Caco-2 (cell line): ENCODE measurements around the gene PLCZ1. TPM values are rescaled to one million over a fixed set of nuclear protein-coding genes. Genes with fewer than 3 reads are reported as not detected.

ENCODE experiments used
- BruUV-seq: library from RNA; stranded (reverse); fragments of 400-500 nt; replicated peaks from 2 replicates; lab custom pipeline; 2021; lab: Mats Ljungman, UMichigan
- CTCF ChIA-PET: fragments of 300-600 bp; sonication (Branson Sonifier 250); formaldehyde crosslinking; loops from one replicate; lab custom pipeline; 2022; ENCODE audit warnings: antibody characterized with exemption; lab: Charles Lee
- POLR2A ChIA-PET: fragments of 300-600 bp; sonication (Branson Sonifier 250); formaldehyde crosslinking; loops from one replicate; lab custom pipeline; 2022; ENCODE audit warnings: antibody characterized with exemption; lab: Charles Lee
- DNase-seq, 2 experiments: peaks; one replicate each; pipeline versions ENCODE4 v3.0.0 to v3.0.0-alpha.2; 2020 to 2022
- H3K27me3 ChIP-seq: replicated peaks from 2 replicates; pipeline ENCODE4 v1.6.0; 2011; ENCODE audit warnings: low read length; ENCODE audit not compliant: control insufficient read depth, insufficient read depth
- H3K36me3 ChIP-seq: 2 replicates; pipeline ENCODE4 v1.5.1; 2011; ENCODE audit warnings: low read length; ENCODE audit not compliant: control insufficient read depth, insufficient read depth
- H3K4me1 ChIP-seq: fragments of 250-450 bp; sonication (Bioruptor Pico); 2 replicates; pipeline ENCODE4 v1.5.1; 2020; ENCODE audit warnings: mild to moderate bottlenecking
- H3K4me3 ChIP-seq: 2 replicates; pipeline ENCODE4 v1.5.1; 2011; ENCODE audit warnings: low read depth, mild to moderate bottlenecking, control low read depth, low read length
- H3K9me3 ChIP-seq: fragments of 250-450 bp; sonication (Bioruptor Pico); 2 replicates; pipeline ENCODE4 v1.5.1; 2020; ENCODE audit warnings: mild to moderate bottlenecking, moderate library complexity
- H3K27ac Mint-ChIP-seq: one replicate; pipeline ENCODE4 v1.8.0; 2022; ENCODE audit warnings: mixed read lengths; ENCODE audit not compliant: unreplicated experiment
- H3K27me3 Mint-ChIP-seq: one replicate; pipeline ENCODE4 v1.8.0; 2022; ENCODE audit warnings: mixed read lengths; ENCODE audit not compliant: insufficient read depth, unreplicated experiment
- H3K36me3 Mint-ChIP-seq: one replicate; pipeline ENCODE4 v1.8.0; 2022; ENCODE audit warnings: mild to moderate bottlenecking, mixed read lengths; ENCODE audit not compliant: insufficient read depth, unreplicated experiment
- H3K4me1 Mint-ChIP-seq: one replicate; pipeline ENCODE4 v1.8.0; 2022; ENCODE audit warnings: low read depth, mixed read lengths; ENCODE audit not compliant: unreplicated experiment
- H3K4me3 Mint-ChIP-seq: one replicate; pipeline ENCODE4 v1.8.0; 2022; ENCODE audit warnings: mild to moderate bottlenecking, moderate library complexity, mixed read lengths; ENCODE audit not compliant: unreplicated experiment
- H3K9me3 Mint-ChIP-seq: one replicate; pipeline ENCODE4 v1.8.0; 2022; ENCODE audit warnings: mixed read lengths; ENCODE audit not compliant: unreplicated experiment
- intact Hi-C: fragments of 100-400 bp; cut with micrococcal nuclease; formaldehyde crosslinking; loops from one replicate; pipeline ENCODE4 v1.10.0; 2022; ENCODE audit not compliant: unreplicated experiment
- total RNA-seq: library from RNA; stranded (reverse); gene quantifications from 2 replicates; pipeline ENCODE4 v1.2.3, GENCODE V29; 2022
- TF ChIP-seq, protein P1 (sequence below), 2 experiments: fragments of 200-600 bp in 1 of 2; IDR thresholded peaks; 1 replicate in 1 of 2; 2 replicates in 1 of 2; pipeline versions ENCODE4 v1.5.1 to v1.8.0; 2011 to 2022; ENCODE audit warnings: antibody characterized with exemption in 1 of 2, control low read depth in 1 of 2, inconsistent platforms in 1 of 2, low read depth in 1 of 2, low read length in 1 of 2, mild to moderate bottlenecking in 1 of 2, moderate library complexity in 1 of 2; ENCODE audit not compliant: insufficient read depth in 1 of 2, severe bottlenecking in 1 of 2, unreplicated experiment in 1 of 2

The PLCZ1 gene
- total RNA-seq, 1 experiment from 2014 or later, result not detected

DNA sequence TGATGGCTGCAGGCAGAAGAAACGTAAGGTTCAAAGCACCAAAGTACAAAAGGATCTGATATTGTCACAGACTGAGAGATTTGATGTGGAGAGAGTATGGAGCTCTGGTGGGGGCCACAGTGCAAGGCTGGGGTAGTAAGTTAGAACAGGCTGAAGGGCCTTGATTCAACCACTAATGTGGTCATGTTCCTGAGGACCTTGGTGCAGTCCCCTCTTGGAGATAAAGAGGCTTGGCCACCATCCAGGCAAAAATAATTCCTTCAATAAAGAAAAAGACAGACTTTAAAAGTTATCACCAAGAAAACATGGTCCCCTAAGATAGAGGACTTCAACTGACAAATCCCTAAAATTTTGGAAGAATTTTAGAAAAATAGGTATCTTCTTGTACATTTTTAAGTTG is 17.5 kb upstream of the PLCZ1 start:
- DNase-seq, result no peak
- Histone ChIP-seq H3K4me3 (no peak overlapping the region), H3K4me1 (no peaks in the 10 kb centered on the region), H3K9me3 (no peaks in the 10 kb centered on the region), H3K36me3 (no peaks in the 10 kb centered on the region), H3K27me3 (no peaks in the 10 kb centered on the region)
- POLR2A ChIA-PET, result no interaction called here
- no peak overlapping the region for H3K4me3 Mint-ChIP-seq
- peaks cover 5% of the 10 kb centered on the region for H3K27me3 Mint-ChIP-seq
- no peaks in the 10 kb centered on the region for H3K4me1 Mint-ChIP-seq
- CTCF ChIA-PET, result interaction anchor here (0.7 kb wide), 1 partner anchor 13 kb away, joined by 9 read pairs; no protein-coding TSS in a partner anchor
- no peak overlapping the region for H3K27ac Mint-ChIP-seq
- TF ChIP-seq, protein P1, sequence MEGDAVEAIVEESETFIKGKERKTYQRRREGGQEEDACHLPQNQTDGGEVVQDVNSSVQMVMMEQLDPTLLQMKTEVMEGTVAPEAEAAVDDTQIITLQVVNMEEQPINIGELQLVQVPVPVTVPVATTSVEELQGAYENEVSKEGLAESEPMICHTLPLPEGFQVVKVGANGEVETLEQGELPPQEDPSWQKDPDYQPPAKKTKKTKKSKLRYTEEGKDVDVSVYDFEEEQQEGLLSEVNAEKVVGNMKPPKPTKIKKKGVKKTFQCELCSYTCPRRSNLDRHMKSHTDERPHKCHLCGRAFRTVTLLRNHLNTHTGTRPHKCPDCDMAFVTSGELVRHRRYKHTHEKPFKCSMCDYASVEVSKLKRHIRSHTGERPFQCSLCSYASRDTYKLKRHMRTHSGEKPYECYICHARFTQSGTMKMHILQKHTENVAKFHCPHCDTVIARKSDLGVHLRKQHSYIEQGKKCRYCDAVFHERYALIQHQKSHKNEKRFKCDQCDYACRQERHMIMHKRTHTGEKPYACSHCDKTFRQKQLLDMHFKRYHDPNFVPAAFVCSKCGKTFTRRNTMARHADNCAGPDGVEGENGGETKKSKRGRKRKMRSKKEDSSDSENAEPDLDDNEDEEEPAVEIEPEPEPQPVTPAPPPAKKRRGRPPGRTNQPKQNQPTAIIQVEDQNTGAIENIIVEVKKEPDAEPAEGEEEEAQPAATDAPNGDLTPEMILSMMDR (IDR thresholded peaks at IDR 0.05; ENCODE audit: insufficient read depth in 1 of 2, low read depth in 1 of 2, low read length in 1 of 2, severe bottlenecking in 1 of 2, unreplicated experiment in 1 of 2), result no peak
- H3K36me3 Mint-ChIP-seq, result no peaks in the 10 kb centered on the region
- no peaks in the 10 kb centered on the region for H3K9me3 Mint-ChIP-seq
- no TSS peak for BruUV-seq
- intact Hi-C loops, result no loop called here

DNA sequence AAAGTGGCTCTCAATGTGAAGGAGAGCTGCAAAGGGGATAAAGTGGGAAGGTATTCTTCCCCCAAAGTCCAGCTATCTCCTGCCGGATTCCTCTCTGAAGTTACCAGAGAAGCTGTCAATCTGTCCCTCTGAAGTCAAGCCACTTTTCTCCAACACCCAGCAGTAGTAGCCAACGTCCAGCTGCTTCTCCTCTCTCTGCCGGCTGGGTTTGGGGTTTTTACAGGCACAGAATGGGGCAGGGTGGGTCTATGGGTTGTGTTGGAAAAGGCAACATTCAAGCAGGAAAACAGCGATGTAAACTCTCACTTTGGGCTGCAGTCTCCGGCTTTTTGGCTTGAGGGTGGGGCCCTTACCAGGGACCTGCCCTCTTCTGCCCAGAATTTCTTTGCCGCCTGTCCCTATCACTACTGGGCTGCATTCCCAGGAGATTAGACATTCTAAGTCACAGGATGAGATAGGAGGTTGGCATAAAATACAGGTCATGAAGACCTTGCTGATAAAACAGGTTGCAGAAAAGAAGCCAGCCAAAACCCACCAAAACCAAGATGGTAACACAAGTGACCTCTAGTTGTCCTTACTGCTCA is 16.4 kb upstream of the PLCZ1 start:
- no peak overlapping the region for H3K4me3 Mint-ChIP-seq
- no peak for DNase-seq
- intact Hi-C loops, result no loop called here
- ChIA-PET CTCF (no interaction called here), POLR2A (no interaction called here)
- H3K9me3 Mint-ChIP-seq, result no peaks in the 10 kb centered on the region
- no peaks in the 10 kb centered on the region for H3K36me3 ChIP-seq
- H3K36me3 Mint-ChIP-seq, result no peaks in the 10 kb centered on the region
- no peaks in the 10 kb centered on the region for H3K4me1 Mint-ChIP-seq
- TF ChIP-seq, protein P1 (IDR thresholded peaks at IDR 0.05; ENCODE audit: insufficient read depth in 1 of 2, low read depth in 1 of 2, low read length in 1 of 2, severe bottlenecking in 1 of 2, unreplicated experiment in 1 of 2), result no peak
- no peaks in the 10 kb centered on the region for H3K4me1 ChIP-seq
- no peak overlapping the region for H3K4me3 ChIP-seq
- BruUV-seq, result no TSS peak
- no peaks in the 10 kb centered on the region for H3K27me3 ChIP-seq
- peaks cover 9% of the 10 kb centered on the region for H3K27me3 Mint-ChIP-seq
- H3K27ac Mint-ChIP-seq, result no peak overlapping the region
- H3K9me3 ChIP-seq, result no peaks in the 10 kb centered on the region

DNA sequence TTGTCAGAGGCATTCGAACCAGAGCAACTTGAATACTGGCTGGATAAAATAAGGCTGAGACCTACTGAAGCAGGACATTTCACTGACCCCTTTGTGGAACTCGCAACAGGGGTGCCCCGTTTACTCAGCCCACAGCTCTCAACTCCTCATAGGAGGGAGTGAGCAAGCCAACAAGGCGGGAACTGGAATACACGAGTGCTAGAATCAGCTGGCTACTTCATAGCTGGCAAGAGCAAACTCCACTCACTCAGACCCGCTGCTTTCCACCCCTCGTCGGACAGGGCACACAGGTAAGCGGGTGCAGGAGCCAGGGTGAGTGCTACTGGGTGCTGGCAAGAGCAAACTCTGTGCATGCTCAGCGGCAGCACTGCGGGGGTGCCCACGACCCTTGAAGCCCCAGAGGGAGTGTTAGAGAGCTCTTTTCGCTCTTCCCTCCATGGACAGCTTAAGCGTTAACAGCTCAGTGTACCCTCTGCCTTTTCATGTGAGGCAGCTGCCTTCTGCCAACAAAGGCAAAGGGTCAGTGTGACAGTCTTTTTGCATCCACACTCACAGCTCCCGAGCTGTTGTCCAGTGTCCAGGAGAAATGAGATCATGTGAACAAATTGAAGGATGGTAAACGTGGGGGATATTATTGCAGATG is 15.8 kb upstream of the PLCZ1 start:
- H3K4me3 ChIP-seq, result no peak overlapping the region

More for the DNA sequence above, 15.8 kb upstream of the PLCZ1 start:
- peaks cover 9% of the 10 kb centered on the region for H3K27me3 Mint-ChIP-seq
- Histone ChIP-seq H3K36me3 (no peaks in the 10 kb centered on the region), H3K9me3 (no peaks in the 10 kb centered on the region), H3K4me1 (no peaks in the 10 kb centered on the region), H3K27me3 (no peaks in the 10 kb centered on the region)
- TF ChIP-seq, protein P1 (IDR thresholded peaks at IDR 0.05; ENCODE audit: insufficient read depth in 1 of 2, low read depth in 1 of 2, low read length in 1 of 2, severe bottlenecking in 1 of 2, unreplicated experiment in 1 of 2), result no peak
- H3K9me3 Mint-ChIP-seq, result no peaks in the 10 kb centered on the region
- no peaks in the 10 kb centered on the region for H3K36me3 Mint-ChIP-seq
- no peak for DNase-seq
- H3K4me3 Mint-ChIP-seq, result no peak overlapping the region
- ChIA-PET CTCF (no interaction called here), POLR2A (no interaction called here)
- H3K4me1 Mint-ChIP-seq, result no peaks in the 10 kb centered on the region
- intact Hi-C loops, result no loop called here
- BruUV-seq, result no TSS peak
- H3K27ac Mint-ChIP-seq, result no peak overlapping the region
